IPS DF 4.7 (cell line): Measurements from ENCODE around the gene ZNF609.

Experiments used
- DNase-seq: peaks from one replicate; pipeline ENCODE4 v3.0.0-alpha.2; 2013; ENCODE audit warnings: low spot score; ENCODE audit errors: extremely low read depth

Gene ZNF609

DNA sequence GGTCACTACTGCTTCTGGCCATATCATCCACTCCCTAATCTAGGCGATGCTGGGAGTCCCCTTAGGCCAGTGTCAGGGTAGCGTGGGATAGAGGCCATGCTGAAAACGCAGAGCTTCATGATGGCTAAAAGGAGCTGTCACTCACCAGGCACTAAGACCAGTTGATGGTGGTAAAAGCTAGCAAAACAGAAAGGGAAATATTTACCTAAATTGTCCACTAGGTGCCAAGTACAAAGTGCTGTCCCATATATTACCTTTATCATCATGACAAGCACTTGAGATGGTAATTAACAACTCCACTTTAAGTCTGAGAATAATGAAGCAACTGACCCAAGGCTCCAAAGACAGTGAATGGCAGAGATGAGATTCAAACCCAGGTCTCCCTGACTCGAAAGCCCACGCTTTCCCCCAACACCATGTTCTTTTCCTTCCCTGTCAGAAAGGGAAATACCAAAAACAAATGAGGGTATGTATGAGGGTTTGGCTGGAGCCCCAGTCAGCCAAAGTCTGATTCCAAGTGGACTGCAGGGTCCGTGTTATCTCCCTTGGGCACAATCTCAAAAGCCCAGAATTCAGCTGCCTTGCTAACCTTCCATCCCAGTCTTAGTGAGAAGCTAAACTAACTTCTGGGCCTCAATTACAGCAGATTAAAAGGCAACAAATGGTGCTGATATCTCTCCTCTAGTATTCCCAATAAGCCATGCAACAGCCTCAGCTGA, 230.4 kb downstream of the ZNF609 start:
- no peak for DNase-seq

- DNase-seq, result no peak
Measured at GRCh38 chr15:64691896-64692565, 231.7 kb downstream of the ZNF609 start.

GRCh38 chr15:64693134-64693533, 232.8 kb downstream of the ZNF609 start:
- DNase-seq, result no peak

DNA sequence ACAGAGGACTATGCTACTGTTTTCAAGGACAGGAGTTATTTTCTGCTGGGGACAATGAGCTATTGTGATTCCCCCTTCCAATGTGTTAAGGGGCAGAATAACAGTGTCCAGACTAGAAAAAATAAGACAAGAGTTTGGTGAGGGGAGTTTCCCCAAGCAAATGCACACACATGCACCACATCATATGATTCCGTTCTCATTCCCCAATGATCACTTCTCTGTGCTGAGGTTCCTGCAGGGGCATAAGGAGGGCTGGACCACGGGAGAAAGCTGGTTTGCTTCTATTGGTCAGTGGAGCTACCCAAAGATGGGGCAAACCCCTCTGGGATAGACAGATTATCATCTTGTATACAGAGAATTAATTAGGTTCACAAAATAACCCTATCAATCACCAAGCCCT, 234.4 kb downstream of the ZNF609 start:
- DNase-seq, result no peak

- DNase-seq, result no peak
Measured at GRCh38 chr15:64695561-64695992, 235.2 kb downstream of the ZNF609 start.

GRCh38 chr15:64696481-64696880, 236.1 kb downstream of the ZNF609 start:
- DNase-seq, result no peak

- no peak for DNase-seq
Measured at GRCh38 chr15:64697911-64698369, 237.6 kb downstream of the ZNF609 start.

DNA sequence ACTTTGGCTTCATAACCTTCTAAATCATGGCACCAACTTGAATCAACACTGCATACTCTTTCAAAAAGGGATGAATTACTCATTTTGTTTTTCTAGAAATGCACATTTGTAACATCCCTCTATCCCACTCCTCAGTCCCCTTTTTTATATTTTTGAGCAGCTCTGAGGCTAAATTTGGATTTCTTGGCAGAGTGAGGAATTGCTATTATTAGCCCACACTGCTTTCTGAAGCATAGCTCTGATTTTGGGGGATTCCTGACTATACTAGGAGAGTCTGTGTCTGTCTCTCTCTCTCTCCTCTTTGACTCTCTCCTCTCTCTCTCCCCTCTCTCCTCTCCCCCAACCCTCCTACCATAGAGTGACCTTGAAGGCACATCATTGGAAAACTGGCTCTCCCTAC, 238.4 kb downstream of the ZNF609 start:
- DNase-seq, result no peak

DNA sequence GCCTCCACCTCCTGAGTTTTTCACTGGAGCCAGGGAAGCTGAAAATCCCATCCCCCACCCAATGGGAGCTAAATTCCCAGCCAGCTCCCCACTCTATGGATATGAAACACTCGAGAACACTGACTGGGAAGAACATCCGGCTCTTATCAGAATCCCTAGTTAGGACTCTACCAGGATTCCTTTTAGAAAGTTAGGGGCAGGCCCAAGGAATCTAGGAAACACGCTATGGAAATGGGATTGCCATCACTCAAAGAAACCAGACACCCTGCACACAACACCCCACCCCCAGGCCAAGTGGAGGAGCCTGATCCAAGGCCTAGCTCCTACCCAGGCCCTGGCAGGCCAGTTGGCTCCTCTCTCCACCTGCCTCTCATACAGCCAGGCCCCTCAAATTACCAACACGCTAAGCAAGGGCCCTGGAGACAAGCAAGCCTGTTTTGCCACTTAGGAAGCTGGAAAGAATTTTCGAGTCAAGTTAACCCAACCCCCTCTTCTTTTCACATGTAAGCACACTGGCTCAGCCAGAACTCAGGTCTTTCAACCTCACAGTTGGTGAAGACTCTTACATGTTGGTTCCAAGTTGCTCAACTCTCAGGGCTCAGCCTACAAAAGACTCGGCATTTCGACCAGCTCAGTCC, 239.5 kb downstream of the ZNF609 start:
- peak; percentile 64 for DNase-seq

- DNase-seq, result no peak
Measured at GRCh38 chr15:64701051-64701450, 240.7 kb downstream of the ZNF609 start.

- no peak for DNase-seq
Measured at GRCh38 chr15:64701482-64702184, 241.3 kb downstream of the ZNF609 start.

- no peak for DNase-seq
Measured at GRCh38 chr15:64702816-64703631, 242.6 kb downstream of the ZNF609 start.

DNA sequence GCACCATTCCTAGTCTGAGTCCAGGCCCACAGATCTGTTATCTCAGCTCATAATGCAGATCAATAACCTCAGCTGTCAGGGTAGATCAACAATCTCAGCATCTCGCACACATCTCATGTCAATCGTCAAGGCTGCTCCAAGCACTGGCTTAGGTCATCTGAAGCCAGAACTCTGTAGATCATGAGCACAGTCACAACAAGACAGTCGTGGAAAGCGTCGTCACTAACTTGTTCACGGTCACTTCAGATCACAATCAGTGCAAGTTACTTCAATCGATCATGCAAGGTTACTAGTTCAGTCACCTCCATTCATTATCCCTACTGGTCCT, 243.2 kb downstream of the ZNF609 start:
- DNase-seq, result no peak

DNA sequence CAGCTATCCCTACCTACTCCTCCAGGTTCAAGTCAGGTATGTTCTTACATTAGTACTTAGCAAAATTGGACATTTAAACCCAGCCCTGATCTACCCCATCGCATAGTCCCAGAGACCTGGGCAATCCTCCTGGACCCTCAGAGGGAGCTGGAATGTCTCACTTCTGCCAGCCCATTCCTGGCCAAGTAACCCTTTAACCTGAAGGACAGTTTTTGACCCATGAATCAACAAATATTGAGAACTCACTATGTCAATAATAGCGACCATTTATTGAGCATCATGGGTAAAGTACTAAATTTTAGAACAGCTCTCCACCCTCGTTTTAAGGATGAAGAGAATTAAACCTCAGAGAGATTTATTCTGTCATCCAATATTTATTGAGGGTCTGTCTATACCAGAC, 244.6 kb downstream of the ZNF609 start:
- no peak for DNase-seq

GRCh38 chr15:64706011-64706911, 245.9 kb downstream of the ZNF609 start:
- DNase-seq, result no peak

DNA sequence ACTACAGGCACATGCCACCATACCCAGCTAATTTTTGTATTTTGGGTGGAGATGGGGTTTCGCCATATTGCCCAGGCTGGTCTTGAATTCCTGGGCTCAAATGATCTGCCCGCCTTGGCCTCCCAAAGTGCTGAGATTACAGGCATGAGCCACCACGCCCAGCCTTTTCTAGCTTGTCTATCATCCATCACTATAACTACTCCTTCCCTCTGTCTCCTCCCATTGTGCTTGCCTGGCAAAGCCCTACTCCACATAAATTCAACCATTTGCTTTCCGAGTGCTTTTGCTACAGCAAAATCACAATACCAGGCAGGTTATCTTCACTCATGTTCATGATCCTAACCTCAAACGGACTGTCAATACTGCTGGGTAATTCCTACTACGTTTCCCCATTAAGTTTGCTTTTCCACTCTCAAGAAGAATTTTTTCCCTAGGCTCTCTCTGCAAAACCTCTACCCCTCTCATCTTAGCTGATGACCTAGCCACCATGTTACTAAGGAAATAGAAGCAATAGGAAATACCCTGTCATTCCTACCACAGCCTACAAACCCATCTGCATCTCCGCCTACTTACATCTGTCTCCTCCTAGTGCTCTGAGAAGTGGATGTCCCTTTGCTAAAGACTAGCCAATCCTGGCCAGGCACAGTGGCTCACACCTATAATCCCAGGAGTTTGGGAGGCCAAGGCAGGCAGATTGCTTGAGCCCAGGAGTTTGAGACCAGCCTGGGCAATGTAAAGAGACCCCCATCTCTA, 250.5 kb downstream of the ZNF609 start:
- DNase-seq, result no peak

DNA sequence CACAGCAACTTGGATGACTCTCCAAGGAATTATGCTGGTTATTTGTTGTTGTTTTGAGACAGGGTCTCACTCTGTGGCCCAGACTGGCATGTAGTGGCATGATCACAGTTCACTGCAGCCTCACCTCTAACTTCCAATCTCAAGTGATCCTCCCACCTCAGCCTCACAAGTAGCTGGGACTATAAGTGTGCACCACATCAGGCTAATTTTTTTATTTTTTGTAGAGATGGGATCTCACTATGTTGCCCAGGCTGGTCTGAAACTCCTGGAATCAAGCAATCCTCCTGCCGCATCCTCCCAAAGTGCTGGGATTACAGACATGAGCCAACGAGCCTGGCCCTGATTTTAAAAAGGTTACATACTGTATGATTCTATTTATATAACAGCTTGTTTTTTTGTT, 252.0 kb downstream of the ZNF609 start:
- no peak for DNase-seq

DNA sequence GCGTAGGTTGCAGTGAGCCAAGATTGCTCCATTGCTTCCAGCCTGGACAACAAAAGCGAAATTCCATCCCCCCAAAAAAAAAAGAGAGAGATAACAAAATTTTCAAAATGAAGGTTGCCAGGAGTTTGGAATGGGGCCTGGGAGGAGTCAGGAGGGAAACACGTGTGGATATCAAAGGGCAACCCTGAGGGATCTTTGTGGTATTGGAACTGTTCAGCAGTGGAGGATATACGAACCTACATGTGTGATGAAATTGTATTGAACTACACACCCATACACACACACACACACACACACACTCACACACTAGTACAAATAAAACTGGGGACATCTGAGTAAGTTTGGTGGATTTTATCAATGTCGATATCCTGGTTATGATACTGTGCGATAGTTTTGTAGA, 253.2 kb downstream of the ZNF609 start:
- no peak for DNase-seq

GRCh38 chr15:64716452-64716851, 256.1 kb downstream of the ZNF609 start:
- DNase-seq, result no peak
